GM18507 (cell line): ENCODE results near the gene DRC3.
A peak's percentile ranks its signal among the peaks of the same experiment; 100 is the strongest.

Source experiments
- DNase-seq: peaks from one replicate; pipeline ENCODE4 v3.0.0; 2011; ENCODE audit warnings: low read depth; ENCODE audit not compliant: insufficient read length; ENCODE audit errors: extremely low spot score
- FAIRE-seq: peaks from 2 replicates; lab custom pipeline; 2011; peaks lifted over from hg19 to GRCh38; lab: Jason Lieb, UNC

DRC3 gene, protein sequence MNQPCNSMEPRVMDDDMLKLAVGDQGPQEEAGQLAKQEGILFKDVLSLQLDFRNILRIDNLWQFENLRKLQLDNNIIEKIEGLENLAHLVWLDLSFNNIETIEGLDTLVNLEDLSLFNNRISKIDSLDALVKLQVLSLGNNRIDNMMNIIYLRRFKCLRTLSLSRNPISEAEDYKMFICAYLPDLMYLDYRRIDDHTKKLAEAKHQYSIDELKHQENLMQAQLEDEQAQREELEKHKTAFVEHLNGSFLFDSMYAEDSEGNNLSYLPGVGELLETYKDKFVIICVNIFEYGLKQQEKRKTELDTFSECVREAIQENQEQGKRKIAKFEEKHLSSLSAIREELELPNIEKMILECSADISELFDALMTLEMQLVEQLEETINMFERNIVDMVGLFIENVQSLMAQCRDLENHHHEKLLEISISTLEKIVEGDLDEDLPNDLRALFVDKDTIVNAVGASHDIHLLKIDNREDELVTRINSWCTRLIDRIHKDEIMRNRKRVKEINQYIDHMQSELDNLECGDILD

DNA sequence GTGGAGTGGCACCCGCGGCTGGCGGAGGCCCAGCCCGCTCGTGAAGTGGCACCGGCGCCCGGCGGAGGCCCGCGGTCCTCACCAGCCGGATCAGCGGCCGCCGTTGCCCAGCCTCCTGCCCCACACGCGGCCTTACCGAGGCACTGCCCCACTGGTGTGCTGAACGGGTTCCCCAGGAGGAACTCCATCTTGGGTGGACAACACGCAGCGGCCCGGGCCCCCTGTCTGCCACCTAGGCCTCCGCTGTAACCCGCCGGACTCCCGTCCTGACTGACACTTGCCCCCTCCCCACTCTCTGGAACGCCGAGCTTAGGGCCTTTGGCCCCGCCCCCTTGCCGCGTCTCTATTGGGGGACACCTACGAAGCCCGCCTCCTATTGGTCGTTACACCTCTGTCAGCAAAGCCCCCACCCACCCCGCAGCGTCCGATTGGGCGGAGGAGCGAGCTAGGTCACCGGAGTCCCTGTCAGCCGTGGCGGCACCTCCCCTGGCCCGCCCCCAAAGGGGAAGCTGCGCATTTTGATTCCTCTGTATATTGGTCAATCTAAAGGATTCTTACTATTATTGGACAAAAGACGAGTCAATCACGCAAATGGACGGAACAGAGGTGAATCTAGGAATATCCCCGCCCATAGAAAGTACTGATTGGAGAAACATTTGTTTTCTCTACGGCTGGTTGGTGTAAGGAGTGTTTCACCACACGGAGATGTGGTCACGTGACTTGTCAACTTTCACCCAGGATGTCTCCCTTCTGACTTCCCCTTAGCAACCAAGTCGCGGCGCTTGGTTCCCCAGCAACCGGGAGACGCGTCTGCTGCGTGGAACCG is at the start of gene DRC3, which contains the start of gene TOM1L2:
Gene DRC3 (plus strand): TSS at position 737 of the 826 bp plus-strand sequence. CDS start 4,737 bp downstream, outside the sequence.
Gene TOM1L2 (minus strand): TSS at position 275 of the 826 bp plus-strand sequence. CDS start 87 bp downstream, at position 188.
- DNase-seq (peak; percentile 97), FAIRE-seq (peak; percentile 100)

DNA sequence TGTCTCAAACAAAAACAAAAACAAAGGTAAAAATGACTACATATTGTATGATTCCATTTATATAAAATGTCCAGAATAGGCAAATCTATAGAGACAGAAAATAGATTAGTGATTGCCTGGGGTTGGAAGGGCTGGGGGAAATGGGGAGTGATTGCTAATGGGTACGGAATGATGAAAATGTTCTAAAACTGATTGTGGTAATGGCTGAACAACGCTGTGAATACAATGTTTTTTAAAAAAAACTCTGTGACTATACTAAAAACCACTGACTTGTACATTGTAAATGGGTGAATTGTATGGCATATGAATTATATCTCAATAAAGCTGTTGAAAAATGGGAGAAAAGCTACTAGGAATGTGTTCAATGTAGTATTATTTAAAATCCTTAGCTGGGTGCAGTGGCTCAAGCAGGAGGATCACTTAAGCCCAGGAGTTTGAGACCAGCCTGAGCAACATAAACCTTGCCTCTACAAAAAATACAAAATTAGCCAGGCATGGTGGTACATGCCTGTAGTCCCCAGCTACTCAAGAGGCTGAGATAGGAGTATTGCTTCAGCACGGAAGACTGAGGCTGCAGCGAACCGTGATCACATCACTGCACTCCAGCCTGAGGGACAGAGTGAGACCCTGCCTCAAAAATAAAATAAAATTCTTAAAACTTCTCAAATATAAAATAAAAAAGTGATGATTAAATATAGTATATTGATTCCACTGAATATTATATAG is 48.4 kb upstream of the DRC3 start:
- FAIRE-seq (no peak), DNase-seq (no peak)

DNA sequence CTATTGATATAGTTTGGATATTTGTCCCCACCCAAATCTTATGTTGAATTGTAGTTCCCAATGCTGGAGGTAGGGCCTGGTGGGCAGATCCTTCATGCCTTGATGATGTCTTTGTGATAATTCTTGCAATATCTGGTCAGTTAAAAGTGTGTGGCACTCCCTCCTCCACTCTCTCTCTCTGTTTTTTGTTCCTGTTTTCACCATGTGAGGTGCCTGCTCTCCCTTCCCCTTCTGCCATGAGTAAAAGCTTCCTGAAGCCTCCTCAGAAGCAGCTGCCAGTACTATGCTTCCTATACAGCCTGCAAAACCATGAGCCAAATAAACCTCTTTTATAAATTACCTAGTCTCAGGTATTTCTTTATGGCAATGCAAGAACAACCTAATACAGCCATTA is 47.8 kb upstream of the DRC3 start:
- no peak for DNase-seq
- no peak for FAIRE-seq

DNA sequence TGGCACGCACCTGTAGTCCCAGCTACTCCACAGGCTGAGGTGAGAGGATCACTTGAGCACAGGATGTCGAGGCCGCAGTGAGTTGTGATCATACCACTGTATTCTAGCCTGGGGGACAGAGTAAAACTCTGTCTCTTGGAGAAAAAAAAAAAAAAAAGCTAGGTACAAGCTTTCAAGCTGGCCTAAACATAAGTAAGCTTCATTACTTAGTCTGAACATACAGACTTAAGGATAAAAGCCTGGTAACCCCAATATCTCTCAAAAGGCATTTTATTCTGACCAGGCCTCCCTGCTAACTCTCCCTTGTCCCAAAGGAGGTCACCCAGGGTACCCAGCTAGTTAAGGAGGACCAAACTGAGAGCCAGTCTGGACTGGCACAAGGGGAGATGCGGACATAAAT is 46.6 kb upstream of the DRC3 start:
- no peak for FAIRE-seq
- no peak for DNase-seq

DNA sequence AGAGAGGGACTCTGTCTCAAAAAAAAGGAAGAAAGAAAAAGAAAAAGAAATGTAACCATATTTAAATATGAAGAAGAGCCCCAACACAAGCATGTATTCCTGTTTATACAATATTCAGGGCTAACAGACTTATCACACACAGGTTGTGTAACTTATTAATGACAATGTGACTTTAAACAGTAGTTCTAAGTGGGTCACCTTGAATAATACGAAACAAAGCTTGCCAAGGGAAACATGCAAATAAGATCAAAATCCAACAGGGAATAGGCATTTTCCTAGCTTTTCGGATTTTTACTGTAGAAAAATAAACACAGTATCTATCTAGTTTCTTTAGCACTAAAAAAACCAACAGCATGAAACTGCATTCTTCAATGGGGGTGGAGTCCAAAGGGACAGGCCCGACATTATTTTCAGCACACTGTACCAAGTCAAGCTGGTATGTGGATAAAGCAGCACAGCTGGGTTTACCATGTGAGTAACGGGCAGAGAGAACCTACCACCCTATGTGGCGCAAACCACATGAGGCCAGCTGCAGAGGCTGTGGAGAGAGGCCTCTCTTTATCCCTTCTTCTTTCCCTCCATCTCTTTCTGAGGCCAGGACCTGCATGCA is 45.7 kb upstream of the DRC3 start:
- DNase-seq (no peak), FAIRE-seq (no peak)

DNA sequence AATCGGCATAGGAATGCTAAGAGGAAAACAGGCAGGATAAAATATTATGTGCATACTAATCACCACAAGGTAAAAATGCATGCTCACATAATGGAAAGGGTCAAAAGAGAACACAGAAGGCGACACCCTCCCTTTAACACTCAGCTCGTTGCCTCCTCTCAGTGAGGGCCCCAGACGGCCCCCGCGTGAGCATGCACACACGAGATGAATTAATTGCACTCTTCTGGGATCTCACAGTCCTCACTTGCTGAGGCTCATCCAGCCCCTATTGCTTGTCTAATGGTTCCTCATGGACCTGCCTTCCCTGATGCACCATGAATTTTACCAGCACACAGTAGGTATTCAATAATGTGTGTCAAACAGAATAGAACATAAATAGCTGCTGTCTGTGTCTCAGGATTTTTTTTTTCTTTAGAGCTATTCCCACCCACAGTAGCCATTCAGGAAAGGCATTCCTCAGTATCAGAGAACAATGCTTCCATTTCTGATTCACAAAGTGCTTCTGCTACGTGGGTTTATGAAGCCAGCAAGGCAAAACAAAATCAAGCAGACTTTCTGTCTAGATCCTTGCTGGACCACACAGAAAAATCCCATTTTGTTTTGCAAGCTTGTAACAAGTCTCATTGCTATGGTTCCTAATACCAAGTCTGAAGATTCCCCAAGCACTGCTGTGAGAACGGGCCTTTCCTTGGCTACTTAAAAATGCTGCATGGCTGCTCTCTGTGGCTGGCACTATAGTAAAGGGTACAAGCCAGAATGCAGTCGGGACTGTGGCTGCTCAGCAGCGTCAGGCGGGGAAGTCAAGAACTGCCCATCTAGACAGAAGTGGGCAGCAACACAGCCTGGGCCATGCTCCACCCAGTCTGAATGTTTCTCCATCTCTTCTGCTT is 44.0 kb upstream of the DRC3 start:
- FAIRE-seq (no peak), DNase-seq (no peak)

DNA sequence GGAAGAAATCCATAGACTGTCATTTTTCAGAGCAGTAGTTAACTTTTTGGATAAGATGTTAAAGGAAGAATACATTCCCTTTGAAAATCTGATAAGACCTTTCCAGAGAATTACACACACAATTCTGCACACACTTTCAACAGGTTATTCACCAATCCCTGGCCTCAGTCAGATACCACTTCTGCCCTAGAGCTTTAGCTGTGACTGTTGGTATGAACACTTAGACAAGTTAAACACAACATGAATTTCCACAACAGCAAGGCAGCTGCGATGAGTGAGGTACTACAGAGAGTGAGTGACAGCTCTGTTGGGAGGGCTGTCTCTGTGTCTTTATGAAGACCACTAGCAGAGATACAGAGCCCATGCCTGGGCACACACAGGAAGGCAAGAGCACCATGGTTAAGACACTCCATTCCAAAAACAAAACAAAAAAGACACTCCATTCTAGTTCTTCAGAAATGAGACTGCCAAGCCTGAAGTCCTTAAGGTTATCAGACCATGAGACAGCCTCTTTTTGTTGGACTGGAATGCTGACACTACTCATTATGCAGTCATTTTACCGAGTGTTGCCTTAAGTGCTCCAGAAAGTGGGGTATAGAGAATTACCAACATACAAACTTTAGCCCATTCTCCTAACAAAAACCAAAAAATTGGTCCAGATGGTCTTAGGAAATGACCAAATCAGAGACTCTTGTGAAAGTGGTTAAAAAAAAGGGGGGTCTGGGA is 42.8 kb upstream of the DRC3 start:
- DNase-seq (no peak), FAIRE-seq (no peak)

DNA sequence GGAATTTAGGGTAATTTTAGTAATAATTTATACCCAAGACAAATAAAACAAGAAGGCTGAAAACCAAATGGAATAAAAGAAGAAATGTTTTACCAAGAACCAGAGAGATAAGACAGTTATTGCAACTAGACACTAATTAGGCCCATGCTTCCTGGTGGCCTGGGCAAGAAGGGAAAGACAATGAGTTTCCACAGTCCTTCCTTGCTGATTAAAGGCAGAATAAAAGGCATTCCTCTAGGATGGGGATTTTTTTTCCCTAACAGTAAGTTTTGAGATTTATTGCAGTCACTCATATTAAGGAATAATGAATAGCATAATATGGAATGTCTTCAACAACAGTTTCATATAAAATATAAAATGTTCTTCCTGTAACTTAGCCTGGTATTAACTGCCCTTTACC is 42.0 kb upstream of the DRC3 start:
- FAIRE-seq = no peak
- no peak for DNase-seq

DNA sequence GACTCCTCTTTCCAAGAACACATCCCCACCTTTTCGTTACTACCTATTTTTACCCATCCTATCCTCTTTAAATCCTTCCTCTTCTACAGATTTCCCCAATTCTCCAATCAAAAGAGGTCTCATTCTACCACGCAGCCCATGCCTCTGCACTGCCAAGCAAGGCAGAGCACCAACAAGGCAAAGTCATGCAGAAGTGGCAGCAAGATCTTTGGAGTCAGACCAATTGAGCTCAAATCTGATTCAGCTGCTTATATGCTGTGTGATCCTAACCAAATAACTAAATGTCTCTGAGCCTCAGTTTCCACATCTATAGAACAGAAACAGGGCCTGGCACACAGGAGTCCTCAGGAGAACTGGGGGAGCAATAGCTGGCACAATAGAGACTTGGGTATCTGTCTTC is 41.5 kb upstream of the DRC3 start:
- DNase-seq (no peak), FAIRE-seq (no peak)

DNA sequence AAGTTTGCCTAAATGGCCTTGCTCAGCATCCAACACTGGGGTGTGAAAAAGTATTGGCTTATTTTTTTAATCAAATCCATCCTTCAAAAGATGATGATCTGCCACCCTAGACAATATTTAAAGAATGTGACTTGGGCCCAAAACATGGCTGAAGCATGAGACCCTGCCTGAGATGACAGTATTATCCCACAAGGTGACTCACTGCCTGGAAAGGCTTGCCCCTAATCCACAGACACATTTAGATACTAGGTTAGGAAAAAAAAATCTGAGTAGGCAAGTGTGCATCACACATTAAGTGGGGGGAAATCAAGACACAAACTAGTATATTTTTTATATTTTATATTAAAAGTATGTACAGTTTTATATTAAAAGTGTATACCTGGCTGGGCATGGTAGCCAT is 38.9 kb upstream of the DRC3 start:
- DNase-seq (no peak), FAIRE-seq (no peak)

DNA sequence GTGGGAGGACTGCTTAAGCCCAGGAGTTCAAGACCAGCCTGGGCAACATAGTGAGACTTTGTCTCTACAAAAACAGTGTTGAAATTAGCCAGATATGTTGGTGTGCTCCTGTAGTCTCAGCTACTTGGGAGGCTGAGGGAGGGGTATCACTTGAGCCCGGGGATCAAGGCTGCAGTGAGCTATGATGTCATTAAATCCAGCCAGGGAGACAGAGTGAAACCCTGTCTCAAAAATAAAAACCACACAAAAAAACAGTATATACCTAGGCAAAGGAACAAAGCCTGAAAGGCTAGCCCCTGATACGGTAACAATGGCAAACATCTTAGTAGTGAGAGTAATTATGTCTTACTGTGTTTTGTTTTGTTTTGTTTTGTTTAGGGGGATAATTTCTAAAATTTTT is 38.4 kb upstream of the DRC3 start:
- DNase-seq = no peak
- no peak for FAIRE-seq

DNA sequence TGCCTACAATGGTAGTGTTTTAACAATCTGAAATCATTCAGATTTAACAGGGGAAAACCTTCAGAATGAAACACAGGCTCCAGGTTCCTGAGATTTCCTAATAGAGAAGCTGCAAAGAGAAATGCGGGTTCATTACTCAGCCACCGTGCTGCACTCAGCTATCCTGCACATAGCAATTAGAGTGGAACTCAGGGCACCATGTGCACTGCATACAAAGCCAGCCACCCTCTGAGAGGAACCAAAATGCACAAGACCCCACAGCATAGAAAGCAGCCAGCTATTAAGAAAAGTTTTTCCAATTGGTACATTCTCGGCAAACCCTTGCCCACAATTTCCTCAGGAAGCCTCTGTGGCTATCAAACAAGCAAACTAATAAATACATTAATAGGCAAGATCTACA is 37.9 kb upstream of the DRC3 start:
- DNase-seq (no peak), FAIRE-seq (no peak)

DNA sequence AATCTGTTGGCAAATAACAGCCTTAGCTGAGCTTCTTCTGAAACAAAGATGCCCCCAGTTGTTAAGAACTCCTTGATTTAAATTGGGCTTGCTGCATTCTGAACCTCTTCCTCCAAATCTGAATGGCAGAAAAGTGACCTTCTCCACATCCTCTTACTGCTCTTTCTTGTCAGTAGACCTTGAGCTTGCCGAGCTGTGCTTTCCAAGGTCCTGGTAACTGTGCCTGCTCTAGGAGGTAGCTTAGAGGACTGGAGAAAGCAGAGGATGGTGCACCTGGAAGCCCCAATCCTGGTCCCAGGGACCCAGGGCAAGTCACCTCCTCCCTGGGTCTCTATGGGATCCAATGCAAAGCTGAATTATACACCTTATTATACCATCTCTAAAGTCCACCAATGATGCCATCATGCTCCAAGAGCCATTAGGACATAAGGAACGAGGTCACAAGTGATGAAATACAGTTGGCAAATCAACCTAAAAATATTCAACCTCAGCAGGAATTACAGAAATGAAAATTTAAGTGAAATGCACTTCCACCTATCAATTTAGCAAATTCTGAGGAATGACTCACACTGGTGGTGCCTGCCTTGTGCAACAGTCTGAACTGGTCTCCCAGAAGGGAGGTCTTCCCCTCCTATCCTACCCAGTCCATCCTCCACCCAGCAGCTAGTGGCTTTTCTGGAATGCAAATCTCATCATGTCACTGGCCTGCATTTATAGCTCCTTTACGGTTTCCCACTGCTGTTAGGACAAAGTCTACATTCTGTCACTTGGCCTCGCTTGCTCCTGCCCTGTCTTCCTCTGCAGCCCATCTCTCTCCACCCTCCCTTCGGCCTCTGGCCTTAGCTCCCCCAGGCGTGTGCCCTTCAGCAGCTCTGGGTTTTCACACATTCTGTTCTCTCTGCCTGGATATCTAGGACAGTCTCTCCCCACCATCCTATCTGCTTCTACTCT is 37.1 kb upstream of the DRC3 start:
- DNase-seq (no peak), FAIRE-seq (no peak)

DNA sequence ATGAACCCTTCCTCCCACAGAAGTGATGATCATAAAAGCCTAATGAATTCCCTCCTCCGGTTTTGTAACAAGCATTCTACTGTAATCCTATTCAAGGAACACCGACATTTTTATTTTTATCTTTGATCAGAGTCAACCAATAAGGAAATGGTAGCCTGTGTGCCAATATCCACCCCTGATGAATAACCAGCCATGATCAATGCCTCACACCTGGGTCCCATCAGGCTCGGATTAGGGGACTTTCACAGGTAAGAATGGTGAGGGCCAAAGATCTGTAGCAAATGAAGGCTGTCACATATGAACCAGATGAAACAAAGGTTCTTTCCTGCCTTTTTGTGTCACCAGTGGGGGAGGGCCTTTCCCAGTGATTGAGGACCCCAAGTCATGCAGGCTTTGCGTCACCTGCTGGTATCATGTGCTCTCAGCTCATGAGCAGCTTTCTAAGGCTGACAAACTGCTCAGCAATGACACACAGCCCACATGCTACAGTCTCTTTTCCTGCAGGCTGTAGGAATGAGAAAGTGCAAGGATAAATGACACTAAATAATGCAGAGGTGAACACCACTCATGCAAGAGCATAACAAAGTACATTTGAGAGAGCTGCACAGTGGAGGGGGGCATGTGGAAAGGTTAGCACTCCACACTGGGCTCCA is 35.3 kb upstream of the DRC3 start:
- FAIRE-seq (no peak), DNase-seq (no peak)

DNA sequence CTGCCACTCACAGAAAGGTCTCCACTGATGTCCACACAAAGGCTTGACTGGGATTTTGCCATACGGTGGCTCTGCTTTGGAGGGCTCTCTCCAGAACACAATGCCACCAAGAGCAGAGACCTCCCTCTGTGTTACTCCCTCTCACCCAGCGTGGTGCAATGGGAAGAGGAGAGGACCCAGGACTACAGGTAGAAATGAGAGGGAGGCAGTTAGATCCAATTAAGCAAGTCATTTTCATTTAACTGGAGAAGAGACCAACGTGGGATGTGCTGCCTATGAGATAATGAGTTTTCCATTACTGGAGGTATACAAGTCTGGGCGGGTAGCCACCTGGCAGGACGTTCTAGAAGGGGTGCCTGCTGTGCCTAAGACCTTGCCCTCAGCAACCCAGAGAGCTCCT is 34.7 kb upstream of the DRC3 start:
- no peak for DNase-seq
- FAIRE-seq = no peak

DNA sequence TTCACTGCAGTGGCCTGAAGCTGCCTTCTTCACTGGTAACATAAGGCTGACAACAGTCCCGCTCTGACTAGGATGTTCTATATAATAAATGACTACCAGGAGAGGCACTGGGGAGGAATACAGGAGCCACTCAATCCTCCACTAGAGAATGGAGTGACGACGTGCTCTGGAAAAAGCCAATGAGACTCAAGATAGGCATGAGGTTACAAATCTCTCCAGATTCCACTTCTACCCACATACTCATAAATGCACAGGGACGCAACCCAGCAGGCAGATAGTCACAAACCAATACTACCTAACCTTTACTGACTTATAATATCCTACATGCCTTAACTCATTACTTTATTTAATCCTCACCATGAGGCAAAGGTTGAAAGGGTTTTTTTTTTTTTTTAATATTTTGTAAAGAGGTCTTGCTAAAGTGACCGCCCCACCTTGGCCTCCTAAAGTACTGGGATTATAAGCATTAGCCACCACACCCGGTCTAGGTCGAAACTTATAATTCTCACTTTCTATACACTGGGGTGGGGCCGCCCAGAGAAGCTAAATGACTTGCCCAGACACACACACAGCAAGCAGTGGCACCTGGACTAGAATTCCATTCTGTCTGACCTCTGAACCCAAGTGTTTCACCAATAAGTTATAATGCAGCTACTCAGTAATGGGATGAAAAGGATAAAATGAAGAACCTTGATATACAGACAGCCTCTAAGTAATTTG is 34.1 kb upstream of the DRC3 start:
- DNase-seq (no peak), FAIRE-seq (no peak)
